Measurements from ENCODE around the gene CSNK2A2.

CSNK2A2 gene

GRCh38 chr16:58110571-58111301 lies 87.2 kb downstream of the CSNK2A2 start:
- no peak for DNase-seq (ENCODE audit: low spot score)

GRCh38 chr16:58109881-58110280 lies 88.0 kb downstream of the CSNK2A2 start:
- no peak for DNase-seq (ENCODE audit: low spot score)

GRCh38 chr16:58109330-58109729 lies 88.6 kb downstream of the CSNK2A2 start:
- no peak for DNase-seq (ENCODE audit: low spot score)

Data from hematopoietic multipotent progenitor cell treated with erythropoietin and hydrocortisone succinate and interleukin-3 and kit ligand, for 15 days (in vitro differentiated cells).